PC-3 (cell line): Measurements from ENCODE around the gene C1D. TPM values are rescaled to one million over a fixed set of nuclear protein-coding genes. Genes with fewer than 3 reads are reported as not detected.

Source experiments
- ATAC-seq: fragments of 200-7000 bp; cut with Tn5 transposase; 2 replicates; pipeline ENCODE4 v1.9.1; 2020; ENCODE audit warnings: mild to moderate bottlenecking, moderate library complexity
- BruUV-seq: library from RNA; stranded (reverse); fragments of 400-500 nt; replicated peaks from 2 replicates; lab custom pipeline; 2021; lab: Mats Ljungman, UMichigan
- CTCF ChIA-PET: fragments of 300-600 bp; sonication (Branson Sonifier 250); formaldehyde crosslinking; loops from one replicate; lab custom pipeline; 2022; ENCODE audit warnings: antibody characterized with exemption; lab: Charles Lee
- POLR2A ChIA-PET: fragments of 300-600 bp; sonication (Branson Sonifier 250); formaldehyde crosslinking; loops from one replicate; lab custom pipeline; 2022; ENCODE audit warnings: antibody characterized with exemption; ENCODE audit not compliant: unreplicated experiment; lab: Charles Lee
- DNase-seq: peaks from one replicate; pipeline ENCODE4 v3.0.0-alpha.2; 2015
- H2AFZ ChIP-seq: fragments of 300-600 bp; sonication (generic); 2 replicates; pipeline ENCODE4 v1.6.0; 2016; ENCODE audit warnings: antibody characterized with exemption, low read length
- H3F3A ChIP-seq: fragments of 300-600 bp; sonication (generic); one replicate; pipeline ENCODE4 v1.6.0; 2017; ENCODE audit warnings: antibody characterized with exemption, low read length, control low read depth, mild to moderate bottlenecking; ENCODE audit not compliant: unreplicated experiment
- H3K27ac ChIP-seq: fragments of 300-600 bp; sonication (generic); 2 replicates; pipeline ENCODE4 v1.5.1; 2016; ENCODE audit warnings: mild to moderate bottlenecking, low read length
- H3K27me3 ChIP-seq: fragments of 300-600 bp; sonication (generic); 2 replicates; pipeline ENCODE4 v1.6.1; 2016; ENCODE audit warnings: low read length, mixed read lengths
- H3K36me3 ChIP-seq: fragments of 300-600 bp; sonication (generic); 2 replicates; pipeline ENCODE4 v1.6.1; 2016; ENCODE audit warnings: low read depth, mixed run types, low read length, mixed read lengths
- H3K4me1 ChIP-seq: fragments of 300-600 bp; sonication (generic); 2 replicates; pipeline ENCODE4 v1.5.1; 2016; ENCODE audit warnings: low read length; ENCODE audit not compliant: insufficient read depth
- H3K4me2 ChIP-seq: fragments of 300-600 bp; sonication (generic); 2 replicates; pipeline ENCODE4 v1.6.0; 2016; ENCODE audit warnings: low read length
- H3K4me3 ChIP-seq: fragments of 300-600 bp; sonication (generic); 2 replicates; pipeline ENCODE4 v1.5.1; 2016; ENCODE audit warnings: mild to moderate bottlenecking, low read length, mixed read lengths
- H3K79me2 ChIP-seq: fragments of 300-600 bp; sonication (generic); 2 replicates; pipeline ENCODE4 v1.6.1; 2017; ENCODE audit warnings: low read length, mixed read lengths
- H3K9ac ChIP-seq: fragments of 300-600 bp; sonication (generic); 2 replicates; pipeline ENCODE4 v1.6.0; 2016; ENCODE audit warnings: mild to moderate bottlenecking, low read length
- H3K9me2 ChIP-seq: fragments of 300-600 bp; sonication (generic); replicated peaks from 2 replicates; pipeline ENCODE4 v1.6.1; 2016; ENCODE audit warnings: mixed run types, low read length, mixed read lengths
- H3K9me3 ChIP-seq: fragments of 300-600 bp; sonication (generic); 2 replicates; pipeline ENCODE4 v1.6.1; 2016; ENCODE audit warnings: low read length, mixed read lengths
- H4K20me1 ChIP-seq: fragments of 300-600 bp; sonication (generic); 2 replicates; pipeline ENCODE4 v1.6.1; 2016; ENCODE audit warnings: low read length, mixed read lengths
- EZH2 ChIP-seq: fragments of 300-600 bp; sonication (generic); IDR thresholded peaks from one replicate; pipeline ENCODE4 v1.6.1; 2017; ENCODE audit warnings: antibody characterized with exemption, mild to moderate bottlenecking, low read length; ENCODE audit not compliant: unreplicated experiment
- EZH2phosphoT487 ChIP-seq: fragments of 300-600 bp; sonication (generic); IDR thresholded peaks from 2 replicates; pipeline ENCODE4 v1.6.1; 2018; ENCODE audit warnings: mild to moderate bottlenecking, antibody characterized with exemption, low read length, borderline replicate concordance
- intact Hi-C: fragments of 100-400 bp; cut with micrococcal nuclease; formaldehyde crosslinking; loops from 2 replicates; pipeline ENCODE4 v1.9.0; 2023
- total RNA-seq: library from RNA; depleted of rRNA; stranded (reverse); fragments of >200 nt; gene quantifications from 2 replicates; pipeline ENCODE4 v1.2.3, GENCODE V29; 2014; rRNA removed
- TF ChIP-seq, protein P1 (sequence below): fragments of 300-600 bp; sonication (generic); conservative IDR thresholded peaks from 2 replicates; pipeline ENCODE4 v1.5.1; 2017; ENCODE audit warnings: antibody characterized with exemption, low read depth, mild to moderate bottlenecking, low read length

Gene C1D
- total RNA-seq, 1 experiment from 2014 or later = 19.1 TPM

DNA sequence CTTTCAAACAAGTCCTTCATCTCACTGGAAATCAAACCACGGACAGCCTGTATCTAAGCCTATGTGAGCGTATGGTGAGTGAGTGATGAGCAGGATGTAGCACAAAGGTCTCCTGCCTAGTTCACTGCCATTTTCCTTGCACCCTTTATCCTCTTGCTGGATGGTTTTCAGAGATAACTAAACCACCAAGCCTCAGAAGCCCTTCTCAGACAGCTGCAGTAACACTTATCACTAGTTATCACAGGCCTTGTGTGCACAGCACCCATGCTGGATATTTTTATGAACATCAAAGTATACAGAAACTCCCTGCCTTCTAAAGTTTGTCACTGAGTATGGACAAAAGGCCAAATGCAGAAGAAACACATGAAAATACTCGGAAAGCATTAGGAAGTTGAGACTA lies 69.5 kb downstream of the C1D start:
- Histone ChIP-seq H3K9ac (no peak overlapping the region), H3K36me3 (no peaks in the 10 kb centered on the region), H3K9me2 (no peaks in the 10 kb centered on the region), H3K27ac (no peak overlapping the region), H2AFZ (no peak overlapping the region), H3K9me3 (no peaks in the 10 kb centered on the region), H3K4me3 (no peak overlapping the region), H3K4me1 (peaks cover 19% of the 10 kb centered on the region), H4K20me1 (no peaks in the 10 kb centered on the region), H3K79me2 (no peaks in the 10 kb centered on the region), H3F3A (peaks cover 6% of the 10 kb centered on the region), H3K4me2 (no peak overlapping the region), H3K27me3 (no peaks in the 10 kb centered on the region)
- DNase-seq = no peak
- POLR2A ChIA-PET = no interaction called here
- intact Hi-C loops = no loop called here
- no peak for ATAC-seq
- no TSS peak for BruUV-seq
- TF ChIP-seq EZH2phosphoT487 = no peak
- TF ChIP-seq EZH2 = no peak
- TF ChIP-seq, protein P1, sequence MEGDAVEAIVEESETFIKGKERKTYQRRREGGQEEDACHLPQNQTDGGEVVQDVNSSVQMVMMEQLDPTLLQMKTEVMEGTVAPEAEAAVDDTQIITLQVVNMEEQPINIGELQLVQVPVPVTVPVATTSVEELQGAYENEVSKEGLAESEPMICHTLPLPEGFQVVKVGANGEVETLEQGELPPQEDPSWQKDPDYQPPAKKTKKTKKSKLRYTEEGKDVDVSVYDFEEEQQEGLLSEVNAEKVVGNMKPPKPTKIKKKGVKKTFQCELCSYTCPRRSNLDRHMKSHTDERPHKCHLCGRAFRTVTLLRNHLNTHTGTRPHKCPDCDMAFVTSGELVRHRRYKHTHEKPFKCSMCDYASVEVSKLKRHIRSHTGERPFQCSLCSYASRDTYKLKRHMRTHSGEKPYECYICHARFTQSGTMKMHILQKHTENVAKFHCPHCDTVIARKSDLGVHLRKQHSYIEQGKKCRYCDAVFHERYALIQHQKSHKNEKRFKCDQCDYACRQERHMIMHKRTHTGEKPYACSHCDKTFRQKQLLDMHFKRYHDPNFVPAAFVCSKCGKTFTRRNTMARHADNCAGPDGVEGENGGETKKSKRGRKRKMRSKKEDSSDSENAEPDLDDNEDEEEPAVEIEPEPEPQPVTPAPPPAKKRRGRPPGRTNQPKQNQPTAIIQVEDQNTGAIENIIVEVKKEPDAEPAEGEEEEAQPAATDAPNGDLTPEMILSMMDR = no peak
- CTCF ChIA-PET = no interaction called here

- intact Hi-C loops = no loop called here
- H4K20me1 ChIP-seq = no peaks in the 10 kb centered on the region
- no peaks in the 10 kb centered on the region for H3K36me3 ChIP-seq
- no peaks in the 10 kb centered on the region for H3K27me3 ChIP-seq
- H3K9ac ChIP-seq = no peak overlapping the region
- ChIA-PET POLR2A (no interaction called here), CTCF (no interaction called here)
- no peaks in the 10 kb centered on the region for H3K9me2 ChIP-seq
- H3K9me3 ChIP-seq = no peaks in the 10 kb centered on the region
- DNase-seq (no peak), ATAC-seq (no peak)
- no peaks in the 10 kb centered on the region for H3F3A ChIP-seq
- H3K4me1 ChIP-seq = 0 out of 2 replicates have a peak, but pooled peaks cover 3% of the 10 kb centered on the region
- H3K27ac ChIP-seq = no peak overlapping the region
- no peaks in the 10 kb centered on the region for H3K79me2 ChIP-seq
- BruUV-seq = no TSS peak
- TF ChIP-seq, protein P1 = no peak
- no peak for TF ChIP-seq EZH2
- TF ChIP-seq EZH2phosphoT487 = no peak
- H2AFZ ChIP-seq = no peak overlapping the region
- H3K4me3 ChIP-seq = no peak overlapping the region
- no peak overlapping the region for H3K4me2 ChIP-seq
Observed at GRCh38 chr2:67991456-67991855, 71.3 kb downstream of the C1D start.

Other genes starting within 250 kb of the C1D start
- gene PNO1, start 94.9 kb upstream of the C1D start, total RNA-seq = 50.8 and 64.1 TPM in 2 replicates
- 13.7 and 21.8 TPM in 2 replicates for gene PPP3R1, start 189.5 kb upstream of the C1D start, total RNA-seq